GM18508 (cell line): ENCODE results near the gene M6PR.
"Not testable (repeated sequence)": the region's sequence is repeated elsewhere in the genome, so short reads cannot be mapped to it uniquely, and the experiment has no call there.

Experiments
- ATAC-seq: cut with Tn5 transposase; IDR thresholded peaks from one replicate; pipeline ENCODE4 v1.9.1; 2021; ENCODE audit warnings: moderate number of reproducible peaks; ENCODE audit not compliant: insufficient read depth, unreplicated experiment

Gene M6PR

GRCh38 chr12:8951744-8952143 is 2.3 kb upstream of the M6PR start:
- no peak for ATAC-seq

- no peak for ATAC-seq
Measured at GRCh38 chr12:8950702-8951478, 1.4 kb upstream of the M6PR start.

- ATAC-seq = peak; percentile 15
Measured at GRCh38 chr12:8950221-8950527, 729 bp upstream of the M6PR start.

- no peak for ATAC-seq
Measured at GRCh38 chr12:8948701-8949341, 624 bp downstream of the M6PR start.

GRCh38 chr12:8947737-8948136 is 1.7 kb downstream of the M6PR start:
- no peak for ATAC-seq

- ATAC-seq = no peak
Measured at GRCh38 chr12:8946733-8947132, 2.7 kb downstream of the M6PR start.

GRCh38 chr12:8943565-8944186 is 5.8 kb downstream of the M6PR start:
- ATAC-seq = no peak

- no peak for ATAC-seq
Measured at GRCh38 chr12:8941691-8942478, 7.6 kb downstream of the M6PR start.

GRCh38 chr12:8937842-8938442 is 11.5 kb downstream of the M6PR start:
- not testable (repeated sequence) for ATAC-seq

- ATAC-seq = no peak
Measured at GRCh38 chr12:8936735-8937134, 12.7 kb downstream of the M6PR start.

GRCh38 chr12:8934080-8934479 is 15.4 kb downstream of the M6PR start:
- not testable (repeated sequence) for ATAC-seq

GRCh38 chr12:8932464-8932863 is 17.0 kb downstream of the M6PR start:
- ATAC-seq = not testable (repeated sequence)

- ATAC-seq = not testable (repeated sequence)
Measured at GRCh38 chr12:8930655-8931323, 18.7 kb downstream of the M6PR start.

GRCh38 chr12:8922544-8922943 is 26.9 kb downstream of the M6PR start:
- ATAC-seq = no peak

GRCh38 chr12:8919643-8920042 is 29.8 kb downstream of the M6PR start:
- not testable (repeated sequence) for ATAC-seq

GRCh38 chr12:8917751-8918150 is 31.7 kb downstream of the M6PR start:
- no peak for ATAC-seq

GRCh38 chr12:8917031-8917430 is 32.4 kb downstream of the M6PR start:
- no peak for ATAC-seq

GRCh38 chr12:8916154-8916553 is 33.3 kb downstream of the M6PR start:
- no peak for ATAC-seq

GRCh38 chr12:8914716-8915526 is 34.5 kb downstream of the M6PR start:
- ATAC-seq = no peak
